ENCODE data around the gene MYO3A. TPM values are rescaled to one million over a fixed set of nuclear protein-coding genes. Genes with fewer than 3 reads are reported as not detected.

MYO3A gene
- polyA plus RNA-seq, 3 donors: not detected

DNA sequence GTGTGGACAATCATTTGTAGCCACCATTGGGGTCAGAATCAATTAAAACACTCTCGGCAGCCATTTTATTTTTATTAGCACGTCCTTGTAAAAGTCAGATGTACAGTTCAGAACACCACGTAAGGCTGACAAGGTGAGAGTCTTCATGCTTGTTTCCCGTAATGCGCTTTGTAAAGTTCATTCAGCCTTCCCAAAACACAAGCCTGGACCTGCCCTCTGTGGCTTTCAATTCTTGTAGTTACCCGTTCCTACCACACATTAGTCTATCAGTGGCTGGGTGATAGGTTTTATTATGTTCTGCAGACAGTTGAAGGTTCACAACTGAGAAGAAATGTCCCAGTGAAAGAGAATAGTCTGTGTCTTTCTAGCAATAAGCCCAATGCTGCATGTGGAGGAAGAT is 317.9 kb downstream of the MYO3A start:
- TF ChIP-seq, protein P1, sequence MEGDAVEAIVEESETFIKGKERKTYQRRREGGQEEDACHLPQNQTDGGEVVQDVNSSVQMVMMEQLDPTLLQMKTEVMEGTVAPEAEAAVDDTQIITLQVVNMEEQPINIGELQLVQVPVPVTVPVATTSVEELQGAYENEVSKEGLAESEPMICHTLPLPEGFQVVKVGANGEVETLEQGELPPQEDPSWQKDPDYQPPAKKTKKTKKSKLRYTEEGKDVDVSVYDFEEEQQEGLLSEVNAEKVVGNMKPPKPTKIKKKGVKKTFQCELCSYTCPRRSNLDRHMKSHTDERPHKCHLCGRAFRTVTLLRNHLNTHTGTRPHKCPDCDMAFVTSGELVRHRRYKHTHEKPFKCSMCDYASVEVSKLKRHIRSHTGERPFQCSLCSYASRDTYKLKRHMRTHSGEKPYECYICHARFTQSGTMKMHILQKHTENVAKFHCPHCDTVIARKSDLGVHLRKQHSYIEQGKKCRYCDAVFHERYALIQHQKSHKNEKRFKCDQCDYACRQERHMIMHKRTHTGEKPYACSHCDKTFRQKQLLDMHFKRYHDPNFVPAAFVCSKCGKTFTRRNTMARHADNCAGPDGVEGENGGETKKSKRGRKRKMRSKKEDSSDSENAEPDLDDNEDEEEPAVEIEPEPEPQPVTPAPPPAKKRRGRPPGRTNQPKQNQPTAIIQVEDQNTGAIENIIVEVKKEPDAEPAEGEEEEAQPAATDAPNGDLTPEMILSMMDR (IDR thresholded peaks at IDR 0.05): no peak
- Histone ChIP-seq H3K27me3 (ENCODE audit: control insufficient read depth in 2 of 2, insufficient read depth in 2 of 2, low read length in 2 of 2) (no peaks in the 10 kb centered on the region), H3K9me3 (replicated peaks in 1 of 2; ENCODE audit: control insufficient read depth in 1 of 2, insufficient read depth in 1 of 2, low read length in 2 of 2) (no peaks in the 10 kb centered on the region), H2AFZ (ENCODE audit: insufficient read depth, low read depth, low read length, poor library complexity, severe bottlenecking) (no peak overlapping the region), H4K20me1 (ENCODE audit: insufficient read depth, low read length) (no peaks in the 10 kb centered on the region), H3K4me2 (replicated peaks; ENCODE audit: extremely low read depth, low read length, poor library complexity, severe bottlenecking) (no peak overlapping the region), H3K4me1 (ENCODE audit: control insufficient read depth in 1 of 2, insufficient read depth in 2 of 2, low read length in 2 of 2) (no peaks in the 10 kb centered on the region), H3K27ac (ENCODE audit: low read depth in 1 of 2, low read length in 2 of 2) (no peak overlapping the region), H3K79me2 (ENCODE audit: insufficient read depth, low read length) (no peaks in the 10 kb centered on the region), H3K36me3 (replicated peaks in 1 of 2; ENCODE audit: control insufficient read depth in 1 of 2, insufficient read depth in 2 of 2, low read length in 2 of 2) (no peaks in the 10 kb centered on the region), H3K4me3 (replicated peaks in 1 of 3; ENCODE audit: low read depth in 2 of 3, low read length in 3 of 3) (no peak overlapping the region), H3K9ac (ENCODE audit: insufficient read depth, low read length, poor library complexity, severe bottlenecking) (no peak overlapping the region)
- Mint-ChIP-seq H3K27ac (no peak overlapping the region), H3K4me3 (no peak overlapping the region), H3K27me3 (ENCODE audit: low read depth in 3 of 3) (peaks cover 5 to 16% (median 6%) of the 10 kb centered on the region in 3 donors), H3K36me3 (no peaks in the 10 kb centered on the region), H3K4me1 (no peaks in the 10 kb centered on the region), H3K9me3 (peaks cover 0 to 4% (median 0%) of the 10 kb centered on the region in 7 donors)
- no peak for DNase-seq
- WGBS (ENCODE audit: insufficient coverage): 100% methylated on average over 3 of the region's 6 CpGs
- intact Hi-C loops (cut with micrococcal nuclease): no loop called here

DNA sequence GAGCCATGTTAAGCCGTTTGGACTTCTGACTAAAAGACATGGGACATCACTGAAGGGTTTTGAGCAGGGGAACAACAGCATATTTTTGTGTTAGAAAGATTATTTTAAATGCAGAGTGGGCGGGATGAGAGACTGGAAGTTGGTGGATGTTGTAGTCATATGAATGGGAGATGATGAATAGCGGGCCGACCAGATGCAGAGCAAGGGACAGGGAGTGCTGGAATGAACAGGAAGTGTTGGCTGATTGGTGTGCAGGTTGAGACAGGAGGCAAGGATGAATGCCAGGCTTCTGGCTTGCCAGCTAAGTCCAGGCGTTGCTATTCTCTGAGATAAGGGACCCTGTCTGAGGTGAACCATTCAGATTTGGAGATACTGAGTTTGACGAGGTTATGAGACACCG is 320.6 kb downstream of the MYO3A start:
- H3K4me3 ChIP-seq (replicated peaks in 1 of 3; ENCODE audit: low read depth in 2 of 3, low read length in 3 of 3): no peak overlapping the region
- no peak overlapping the region for H3K4me2 ChIP-seq (replicated peaks; ENCODE audit: extremely low read depth, low read length, poor library complexity, severe bottlenecking)
- TF ChIP-seq, protein P1 (IDR thresholded peaks at IDR 0.05): no peak
- Mint-ChIP-seq H3K9me3 (peaks cover 0 to 4% (median 0%) of the 10 kb centered on the region in 7 donors), H3K27me3 (ENCODE audit: low read depth in 3 of 3) (peaks cover 3 to 26% (median 4%) of the 10 kb centered on the region in 3 donors), H3K36me3 (no peaks in the 10 kb centered on the region), H3K27ac (no peak overlapping the region), H3K4me3 (no peak overlapping the region), H3K4me1 (no peaks in the 10 kb centered on the region)
- no peak for DNase-seq
- no peaks in the 10 kb centered on the region for H3K79me2 ChIP-seq (ENCODE audit: insufficient read depth, low read length)
- WGBS (ENCODE audit: insufficient coverage): 81% methylated on average over 6 of the region's 7 CpGs
- no peaks in the 10 kb centered on the region for H3K9me3 ChIP-seq (replicated peaks in 1 of 2; ENCODE audit: control insufficient read depth in 1 of 2, insufficient read depth in 1 of 2, low read length in 2 of 2)
- intact Hi-C loops (cut with micrococcal nuclease): no loop called here
- H3K4me1 ChIP-seq (ENCODE audit: control insufficient read depth in 1 of 2, insufficient read depth in 2 of 2, low read length in 2 of 2): no peaks in the 10 kb centered on the region
- no peaks in the 10 kb centered on the region for H3K27me3 ChIP-seq (ENCODE audit: control insufficient read depth in 2 of 2, insufficient read depth in 2 of 2, low read length in 2 of 2)
- H4K20me1 ChIP-seq (ENCODE audit: insufficient read depth, low read length): no peaks in the 10 kb centered on the region
- no peak overlapping the region for H2AFZ ChIP-seq (ENCODE audit: insufficient read depth, low read depth, low read length, poor library complexity, severe bottlenecking)
- no peak overlapping the region for H3K9ac ChIP-seq (ENCODE audit: insufficient read depth, low read length, poor library complexity, severe bottlenecking)
- H3K36me3 ChIP-seq (replicated peaks in 1 of 2; ENCODE audit: control insufficient read depth in 1 of 2, insufficient read depth in 2 of 2, low read length in 2 of 2): no peaks in the 10 kb centered on the region
- H3K27ac ChIP-seq (ENCODE audit: low read depth in 1 of 2, low read length in 2 of 2): no peak overlapping the region
